PC-3 (cell line): Measurements from ENCODE around the gene DUS1L.

Experiments
- CTCF ChIP-seq: fragments of 300-600 bp; sonication (generic); conservative IDR thresholded peaks from 2 replicates; pipeline ENCODE4 v1.5.1; 2017; ENCODE audit warnings: antibody characterized with exemption, low read depth, mild to moderate bottlenecking, low read length
- EZH2 ChIP-seq: fragments of 300-600 bp; sonication (generic); IDR thresholded peaks from one replicate; pipeline ENCODE4 v1.6.1; 2017; ENCODE audit warnings: antibody characterized with exemption, mild to moderate bottlenecking, low read length; ENCODE audit not compliant: unreplicated experiment
- EZH2phosphoT487 ChIP-seq: fragments of 300-600 bp; sonication (generic); IDR thresholded peaks from 2 replicates; pipeline ENCODE4 v1.6.1; 2018; ENCODE audit warnings: mild to moderate bottlenecking, antibody characterized with exemption, low read length, borderline replicate concordance

- no peak for TF ChIP-seq CTCF
- no peak for TF ChIP-seq EZH2
- TF ChIP-seq EZH2phosphoT487 = no peak
These were observed 42.0 kb downstream of the DUS1L start for GRCh38 chr17:82023447-82024241.
